Right cardiac atrium (tissue), 5 donors: Measurements from ENCODE around the gene RNF5. TPM values are rescaled to one million over a fixed set of nuclear protein-coding genes. Genes with fewer than 3 reads are reported as not detected.
"Not testable (repeated sequence)": the region's sequence is repeated elsewhere in the genome, so short reads cannot be mapped to it uniquely, and the experiment has no call there.

Source experiments
- ATAC-seq, 2 donors: fragments of 200-7000 bp; cut with Tn5 transposase; one replicate each; pipeline versions ENCODE4 v1.8.0 to v1.9.1; 2020; ENCODE audit warnings: moderate library complexity in 2 of 2, mild to moderate bottlenecking in 1 of 2
- DNase-seq, 3 donors: peaks; one replicate each; pipeline ENCODE4 v3.0.0-alpha.2; 2020
- H3K27ac ChIP-seq: one replicate; pipeline ENCODE4 v1.5.1; 2013; ENCODE audit warnings: mild to moderate bottlenecking, low read length, control low read depth, moderate library complexity
- H3K27me3 ChIP-seq: one replicate; pipeline ENCODE4 v1.6.1; 2013; ENCODE audit not compliant: control insufficient read depth, insufficient read depth
- H3K4me1 ChIP-seq: one replicate; pipeline ENCODE4 v1.6.1; 2013; ENCODE audit warnings: low read length; ENCODE audit not compliant: control insufficient read depth, insufficient read depth
- H3K4me3 ChIP-seq: one replicate; pipeline ENCODE4 v1.5.1; 2013; ENCODE audit warnings: low read length, control low read depth
- H3K9me3 ChIP-seq: one replicate; pipeline ENCODE4 v1.6.1; 2013; ENCODE audit warnings: low read length; ENCODE audit not compliant: control insufficient read depth
- WGBS: extraction: QIAGEN DNeasy Blood & Tissue Kit; methylation state at CpG from one replicate; pipeline ENCODE4 v1.1.7; 2013; 5-methylcytosine and 5-hydroxymethylcytosine counted together
- intact Hi-C, 4 donors: fragments of 100-400 bp; cut with DNase I; formaldehyde crosslinking; loops; one replicate each; pipeline versions ENCODE4 v1.11.0 to v1.14.0; 2022 to 2023
- polyA plus RNA-seq: library from polyadenylated mRNA; stranded (reverse); fragments of 200-250 nt; gene quantifications from one replicate; pipeline ENCODE4 v1.2.3, GENCODE V29; 2013
- total RNA-seq, 4 donors: library from RNA; stranded (reverse); fragmentation: NEBNext Ultra II Directional; extraction: Animal tissue kit (Norgen Biotek cat#: 25700); gene quantifications; one replicate each; pipeline ENCODE4 v1.2.1, GENCODE V29; 2021
- donor health status: healthy with polysubstance abuse.
- donor health status: DM: no; HTN: yes; CAD: no.
- donor health status: DM: no; HTN: no; CAD: no.
- donor health status: DM: no; HTN: yes; CAD: no; lungs with severe emphysema.
- donor health status: DM: yes; HTN: yes; CAD: no.

Gene RNF5
- total and polyA plus RNA-seq, 5 donors, result 73.2 to 118 (median 78.3) TPM

DNA sequence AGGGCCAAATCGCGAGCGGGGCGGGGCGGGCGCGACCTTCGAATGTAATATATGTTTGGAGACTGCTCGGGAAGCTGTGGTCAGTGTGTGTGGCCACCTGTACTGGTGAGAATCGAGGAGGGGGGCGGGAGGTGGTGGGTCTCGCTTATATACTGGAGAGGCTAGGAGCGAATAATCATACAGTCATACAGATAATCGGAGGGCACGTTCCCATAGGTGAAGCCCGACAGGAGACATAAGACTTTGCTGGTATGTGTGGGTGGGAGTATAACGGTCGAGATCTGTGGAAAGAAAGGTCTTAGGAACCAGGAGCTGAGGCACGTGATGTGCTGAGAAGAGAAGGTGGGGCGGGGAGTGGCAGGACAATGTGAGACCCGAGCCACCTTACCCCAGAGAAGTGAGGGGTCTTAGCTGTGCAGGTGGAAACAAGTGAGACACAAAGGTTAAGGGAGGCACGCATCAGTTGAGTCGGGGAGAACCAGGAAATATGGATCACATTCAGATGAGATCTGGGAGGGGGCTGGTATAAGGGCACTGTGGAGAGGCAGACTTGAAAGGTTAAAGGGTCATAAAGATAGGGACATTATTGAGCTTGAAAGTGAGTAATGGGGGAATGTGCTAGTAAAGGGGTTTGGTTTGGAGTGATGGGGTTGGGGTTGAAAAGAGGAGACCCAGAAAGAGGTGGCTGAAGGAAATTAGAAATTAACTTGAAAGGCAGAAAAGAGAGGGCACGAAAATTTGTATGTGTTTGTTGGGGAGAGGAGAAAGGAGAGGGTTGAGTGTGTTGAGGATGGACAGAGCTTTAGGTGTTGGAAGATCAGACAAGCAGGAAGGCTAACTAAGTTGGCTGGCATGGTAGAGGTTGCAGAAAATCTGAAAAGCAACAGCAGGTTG is 589 bp downstream of the RNF5 start:
- Histone ChIP-seq H3K27ac (peak overlapping the region; percentile 76), H3K4me3 (peak overlapping the region; percentile 64), H3K27me3 (no peaks in the 10 kb centered on the region), H3K9me3 (no peaks in the 10 kb centered on the region), H3K4me1 (peaks cover 4% of the 10 kb centered on the region)
- ATAC-seq, result no peak
- WGBS, result 2% methylated on average over 24 of the region's 24 CpGs
- intact Hi-C loops, result loop anchor here in 1 of 4 donors (10.0 kb wide), 1 partner anchor 54 kb away; the partner anchor contains the start of gene ATF6B
- DNase-seq, result peak in 1 of 3 donors; percentile 31

DNA sequence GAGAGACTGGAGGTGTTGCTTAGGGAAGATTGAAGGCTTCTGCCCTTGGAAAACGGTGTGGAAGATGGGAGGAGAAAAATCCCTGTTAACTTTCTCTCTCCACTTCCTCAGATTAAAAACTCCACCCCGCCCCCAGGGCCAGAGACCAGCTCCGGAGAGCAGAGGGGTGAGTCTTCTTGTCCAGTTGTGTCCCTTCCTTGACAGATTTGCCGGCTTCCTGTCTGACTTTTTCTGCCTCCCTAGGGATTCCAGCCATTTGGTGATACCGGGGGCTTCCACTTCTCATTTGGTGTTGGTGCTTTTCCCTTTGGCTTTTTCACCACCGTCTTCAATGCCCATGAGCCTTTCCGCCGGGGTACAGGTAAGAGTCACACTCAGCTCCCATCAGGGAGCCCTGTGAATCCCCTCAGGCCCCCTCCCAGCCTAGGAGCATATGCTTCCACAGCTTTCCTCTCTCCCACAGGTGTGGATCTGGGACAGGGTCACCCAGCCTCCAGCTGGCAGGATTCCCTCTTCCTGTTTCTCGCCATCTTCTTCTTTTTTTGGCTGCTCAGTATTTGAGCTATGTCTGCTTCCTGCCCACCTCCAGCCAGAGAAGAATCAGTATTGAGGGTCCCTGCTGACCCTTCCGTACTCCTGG is 1.7 kb downstream of the RNF5 start:
- no peak for ATAC-seq
- intact Hi-C loops, result loop anchor here in 1 of 4 donors (10.0 kb wide), 1 partner anchor 55 kb away; the partner anchor contains the start of gene ATF6B
- H3K4me1 ChIP-seq, result peaks cover 4% of the 10 kb centered on the region
- no peak overlapping the region for H3K27ac ChIP-seq
- no peaks in the 10 kb centered on the region for H3K9me3 ChIP-seq
- peak in 1 of 3 donors; percentile 52 for DNase-seq
- no peak overlapping the region for H3K4me3 ChIP-seq
- WGBS, result 57% methylated on average over 10 of the region's 10 CpGs
- H3K27me3 ChIP-seq, result no peaks in the 10 kb centered on the region

DNA sequence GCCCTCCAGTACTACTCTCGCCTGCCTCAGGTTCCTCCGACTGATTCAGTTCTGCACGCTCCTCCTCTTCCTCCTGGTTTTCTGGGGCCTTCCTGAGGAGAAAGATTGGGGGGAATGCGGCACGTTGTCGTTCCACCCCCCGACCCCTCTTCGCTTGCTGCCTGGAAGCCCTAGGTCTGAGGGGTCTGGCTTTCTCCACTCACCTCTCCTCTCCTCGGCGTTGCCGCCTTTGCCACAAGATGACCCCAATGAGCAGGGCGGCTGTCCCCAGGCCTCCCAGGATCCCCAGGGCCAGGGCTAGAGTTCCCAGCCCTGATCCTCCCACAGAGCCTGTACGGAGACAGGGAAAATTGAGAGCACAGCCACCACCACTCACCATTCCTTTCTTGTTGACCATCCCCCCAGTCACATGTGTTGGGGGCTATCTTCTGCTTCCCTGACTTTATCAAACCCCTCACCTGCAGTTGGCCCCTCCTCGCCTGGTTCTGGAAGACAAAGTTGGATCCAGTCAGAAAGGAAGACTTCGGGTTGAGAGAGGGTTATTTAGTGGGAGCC is 3.0 kb downstream of the RNF5 start:
- no peaks in the 10 kb centered on the region for H3K9me3 ChIP-seq
- no peak overlapping the region for H3K27ac ChIP-seq
- 85% methylated on average over 15 of the region's 15 CpGs for WGBS
- peak in 1 of 3 donors; percentile 43 for DNase-seq
- no peaks in the 10 kb centered on the region for H3K27me3 ChIP-seq
- no peak overlapping the region for H3K4me3 ChIP-seq
- ATAC-seq, result no peak
- intact Hi-C loops, result no loop called here
- peaks cover 8% of the 10 kb centered on the region for H3K4me1 ChIP-seq

DNA sequence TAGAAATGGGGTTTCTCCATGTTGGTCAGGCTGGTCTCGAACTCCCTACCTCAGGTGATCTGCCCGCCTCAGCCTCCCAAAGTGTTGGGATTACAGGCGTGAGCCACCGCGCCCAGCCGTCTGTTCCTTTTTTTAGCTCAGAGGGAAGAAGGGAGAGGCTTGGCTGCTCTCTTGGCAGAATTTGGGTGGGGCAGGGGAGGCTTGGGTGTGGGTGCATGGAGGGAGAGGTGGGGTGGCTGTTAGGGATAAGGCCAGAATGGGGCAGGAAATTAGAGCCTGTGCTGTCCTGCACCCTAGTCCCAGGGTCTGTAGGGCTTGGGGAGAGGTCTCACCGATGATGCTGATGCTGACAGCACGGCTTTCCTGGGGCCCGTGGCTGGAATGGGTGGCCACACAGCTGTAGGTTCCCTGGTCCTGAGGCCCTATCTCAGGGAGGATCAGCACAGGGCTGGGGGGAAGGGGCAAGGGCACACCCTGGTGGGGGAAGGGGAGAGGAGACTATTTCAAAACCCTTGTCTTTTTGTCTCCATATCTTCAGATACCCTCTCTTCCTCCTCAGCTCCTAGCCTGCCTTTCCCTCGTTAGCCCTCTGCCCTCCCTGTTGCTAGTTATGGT is 3.8 kb downstream of the RNF5 start:
- Histone ChIP-seq H3K27ac (no peak overlapping the region), H3K4me3 (no peak overlapping the region), H3K9me3 (no peaks in the 10 kb centered on the region), H3K4me1 (peaks cover 9% of the 10 kb centered on the region), H3K27me3 (no peaks in the 10 kb centered on the region)
- 67% methylated on average over 10 of the region's 10 CpGs for WGBS
- peak in 1 of 3 donors; percentile 58 for DNase-seq
- no peak for ATAC-seq
- intact Hi-C loops, result no loop called here

DNA sequence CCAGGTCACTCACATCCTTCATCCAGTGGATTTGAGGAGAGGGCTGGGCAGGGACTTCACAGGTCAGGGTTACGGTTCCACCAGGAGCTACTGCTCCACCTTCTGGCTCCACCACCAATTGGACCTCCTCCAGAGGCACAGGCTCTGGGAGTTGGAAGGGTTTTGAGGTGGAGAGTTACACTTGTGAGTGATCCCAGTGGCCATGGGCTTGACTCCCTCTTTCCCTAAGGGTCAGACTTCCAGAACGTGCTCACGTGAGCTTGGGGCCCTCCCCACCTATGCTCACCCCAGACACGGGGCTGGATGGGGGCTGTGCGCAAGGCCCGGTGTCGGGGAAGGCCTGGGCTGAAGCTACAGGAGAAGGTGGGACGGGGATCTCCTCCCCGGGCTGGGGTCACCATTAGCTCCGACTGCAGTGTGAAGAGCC is 4.4 kb downstream of the RNF5 start:
- Histone ChIP-seq H3K4me3 (no peak overlapping the region), H3K4me1 (peaks cover 9% of the 10 kb centered on the region), H3K27ac (no peak overlapping the region), H3K9me3 (no peaks in the 10 kb centered on the region), H3K27me3 (no peaks in the 10 kb centered on the region)
- peak in 1 of 3 donors; percentile 18 for DNase-seq
- 82% methylated on average over 10 of the region's 10 CpGs for WGBS
- ATAC-seq, result no peak
- intact Hi-C loops, result no loop called here

DNA sequence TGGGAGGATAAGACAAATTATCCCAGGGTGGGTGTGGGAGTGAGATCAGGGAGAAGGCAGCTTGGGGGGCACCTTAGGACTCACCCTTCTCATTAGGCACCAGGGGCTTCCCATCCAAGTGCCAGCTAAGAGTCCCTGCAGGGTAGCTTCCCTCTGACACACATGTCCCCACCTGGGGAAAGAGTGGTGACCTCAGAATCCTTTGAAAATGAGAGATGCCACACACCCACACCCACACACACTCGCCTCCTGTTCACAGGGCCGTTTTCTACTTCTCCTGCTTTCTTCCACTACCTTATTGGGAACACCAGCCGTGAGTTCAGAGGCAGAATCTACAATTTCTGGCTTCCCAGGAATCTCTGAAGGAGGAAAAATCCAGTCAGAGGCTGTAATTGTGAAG is 4.8 kb downstream of the RNF5 start:
- no peaks in the 10 kb centered on the region for H3K9me3 ChIP-seq
- intact Hi-C loops, result no loop called here
- H3K27me3 ChIP-seq, result no peaks in the 10 kb centered on the region
- no peak for ATAC-seq
- H3K4me3 ChIP-seq, result no peak overlapping the region
- 79% methylated on average over 3 of the region's 3 CpGs for WGBS
- DNase-seq, result no peak
- H3K27ac ChIP-seq, result peak overlapping the region; percentile 21
- peaks cover 9% of the 10 kb centered on the region for H3K4me1 ChIP-seq

DNA sequence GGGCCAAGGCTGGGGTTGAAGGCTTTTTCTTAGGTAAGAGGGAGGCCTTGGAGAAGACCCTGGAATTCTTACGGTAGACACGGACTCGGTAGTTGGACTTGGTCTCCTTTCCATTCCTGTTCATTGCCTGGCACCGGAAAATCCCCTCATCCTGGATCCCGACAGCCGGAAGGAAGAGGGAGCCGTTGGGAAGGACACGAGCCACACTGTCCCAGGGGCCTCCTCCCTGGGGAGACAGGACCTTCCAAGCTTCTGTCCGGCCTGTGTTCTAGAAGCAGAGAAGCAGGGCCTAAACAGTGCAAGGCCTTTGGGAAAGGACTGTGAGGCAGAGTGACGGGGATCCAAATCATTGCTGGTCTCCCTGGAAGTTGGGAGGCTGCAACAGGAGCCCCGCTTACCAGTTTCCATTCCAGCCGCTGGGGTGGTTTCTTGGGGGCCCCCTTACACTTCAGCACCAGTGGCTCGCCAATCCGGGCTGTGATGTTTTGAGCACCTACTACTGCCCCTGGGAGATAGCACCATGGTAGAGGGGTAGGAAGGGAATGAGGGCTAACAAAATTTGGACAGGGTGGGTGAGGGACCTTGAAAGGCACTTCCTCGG is 5.4 kb downstream of the RNF5 start:
- WGBS, result 70% methylated on average over 15 of the region's 15 CpGs
- intact Hi-C loops, result no loop called here
- DNase-seq (peak in 1 of 3 donors; percentile 67), ATAC-seq (no peak)
- Histone ChIP-seq H3K9me3 (no peaks in the 10 kb centered on the region), H3K4me1 (peaks cover 9% of the 10 kb centered on the region), H3K4me3 (no peak overlapping the region), H3K27ac (peak overlapping the region; percentile 48), H3K27me3 (no peaks in the 10 kb centered on the region)

DNA sequence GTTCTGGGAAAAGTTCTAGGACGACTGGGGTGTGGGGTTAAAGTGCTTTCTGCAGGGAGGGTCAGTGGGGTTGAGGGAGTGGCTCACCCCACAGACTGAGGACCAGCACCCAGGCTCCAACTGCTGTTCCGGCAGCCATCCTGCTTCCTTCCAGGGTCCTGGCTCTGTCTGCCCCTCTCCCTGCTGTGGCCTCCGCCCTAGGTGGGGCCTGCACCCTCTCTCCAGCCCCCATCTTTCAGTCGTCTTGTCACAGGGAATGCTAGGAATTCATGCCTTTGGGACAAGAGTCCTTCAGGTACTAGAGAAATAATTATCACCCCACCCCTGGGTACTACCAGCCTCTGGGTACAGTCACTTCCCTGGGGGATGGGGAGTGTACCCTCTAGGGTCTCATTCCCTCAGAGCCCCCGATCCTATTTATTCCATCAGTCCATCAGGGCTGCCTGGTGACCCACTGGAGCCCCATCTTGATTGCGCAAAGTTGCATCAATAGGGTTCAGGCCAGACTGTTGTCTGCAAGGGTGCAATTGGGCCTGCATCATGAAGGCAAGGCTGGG is 6.0 kb downstream of the RNF5 start, which contains the start of gene AGER:
Gene AGER, minus strand, starts transcription at position 170 of the 557 bp plus-strand sequence. Its CDS starts 31 bp downstream, at position 139.
- Histone ChIP-seq H3K4me1 (peaks cover 8% of the 10 kb centered on the region), H3K4me3 (no peak within 1 kb of the TSS), H3K9me3 (no peaks in the 10 kb centered on the region), H3K27me3 (no peaks in the 10 kb centered on the region), H3K27ac (peak within 1 kb of the TSS; percentile 48)
- no peak for DNase-seq
- no peak for ATAC-seq
- intact Hi-C loops, result no loop called here
- WGBS, result 70% methylated on average over 6 of the region's 6 CpGs

DNA sequence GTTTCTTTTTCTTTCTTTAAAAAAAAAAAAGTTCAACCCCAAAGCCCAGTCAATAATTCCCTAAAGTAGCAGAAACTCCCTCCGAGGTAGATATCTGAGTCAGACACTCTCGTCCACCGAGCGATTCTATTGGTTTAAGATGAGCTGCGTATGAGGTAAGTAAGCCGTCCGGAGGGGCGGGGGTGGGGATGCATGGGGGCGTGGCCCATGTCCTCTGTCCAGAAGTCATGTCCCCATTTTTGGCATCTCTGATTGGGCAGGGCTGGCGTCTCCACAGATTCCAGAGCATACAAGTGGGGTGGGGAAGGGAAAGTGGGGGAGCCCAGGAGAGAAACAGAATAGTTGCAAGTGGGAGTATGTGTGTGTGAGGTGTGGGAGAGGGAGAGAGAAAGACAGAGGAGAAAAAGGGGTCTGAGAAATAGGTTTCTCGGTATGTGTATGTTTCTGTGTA is 7.5 kb downstream of the RNF5 start:
- H3K9me3 ChIP-seq, H3K4me1 ChIP-seq, H3K4me3 ChIP-seq, H3K27me3 ChIP-seq, intact Hi-C loops: not testable (repeated sequence)
- WGBS, result 13% methylated on average over 11 of the region's 11 CpGs
- peak; percentile 65 to 74 for ATAC-seq
- DNase-seq, result peak; percentile 89 to 95 (median 94)
- peak overlapping the region; percentile 88 for H3K27ac ChIP-seq

DNA sequence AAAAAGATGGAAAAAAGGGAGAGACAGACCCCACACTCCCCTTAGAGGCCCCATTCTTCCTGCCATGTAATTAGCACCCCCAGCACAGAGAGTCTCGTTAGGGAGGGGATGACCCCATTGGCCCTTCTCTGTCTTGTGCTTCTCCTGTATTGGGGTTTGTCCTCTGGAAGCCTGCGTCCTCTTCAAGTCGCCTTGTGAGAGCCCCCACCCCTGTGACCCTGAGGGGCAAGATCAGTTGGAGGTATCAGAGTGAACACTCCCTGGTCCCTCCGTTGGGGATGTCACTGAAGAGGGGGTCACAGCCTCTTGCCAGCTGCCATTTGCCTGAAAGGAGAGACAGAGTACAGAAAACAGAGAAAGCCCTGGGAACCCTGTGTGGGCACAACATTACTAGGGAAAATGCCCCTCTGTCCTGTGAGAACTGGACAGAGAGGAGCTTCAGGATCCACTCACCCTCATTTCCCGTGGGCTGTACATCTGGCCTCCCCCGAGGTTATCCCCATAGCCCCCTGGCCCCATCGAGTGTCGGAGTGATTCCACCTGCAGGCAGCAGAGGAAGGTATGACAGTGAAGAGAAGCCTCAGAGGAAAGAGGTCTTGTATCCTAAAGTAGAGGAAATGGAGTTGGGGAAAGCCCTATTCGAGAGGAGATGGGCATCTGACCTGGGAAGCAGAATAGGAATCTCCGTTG is 8.1 kb downstream of the RNF5 start:
- 60% methylated on average over 10 of the region's 10 CpGs for WGBS

More for the DNA sequence above, 8.1 kb downstream of the RNF5 start:
- H3K9me3 ChIP-seq, H3K27me3 ChIP-seq, H3K4me1 ChIP-seq, DNase-seq, intact Hi-C loops, H3K4me3 ChIP-seq, ATAC-seq: not testable (repeated sequence)
- peak overlapping the region; percentile 88 for H3K27ac ChIP-seq
